Motor neuron (in vitro differentiated cells): ENCODE data around the gene MIER2. TPM values are rescaled to one million over a fixed set of nuclear protein-coding genes. Genes with fewer than 3 reads are reported as not detected.

ENCODE experiments used
- ATAC-seq, 8 experiments: fragments of 200-7000 bp; cut with Tn5 transposase; replicated peaks in 6 of 8; 2 replicates each; pipeline ENCODE4 v1.8.0; 2021; ENCODE audit warnings: mild to moderate bottlenecking in 8 of 8, moderate library complexity in 8 of 8
- H3K27ac ChIP-seq, 2 donors: fragments of 250-450 bp; sonication (Bioruptor Pico); 2 replicates each; pipeline ENCODE4 v1.9.0; 2021; ENCODE audit warnings: antibody characterized with exemption in 2 of 2, mild to moderate bottlenecking in 2 of 2, moderate library complexity in 1 of 2
- H3K4me1 ChIP-seq, 2 donors: fragments of 250-450 bp; sonication (Bioruptor Pico); replicated peaks in 1 of 2; 2 replicates each; pipeline ENCODE4 v1.6.1; 2021; ENCODE audit warnings: antibody characterized with exemption in 2 of 2, mild to moderate bottlenecking in 2 of 2, moderate library complexity in 1 of 2
- H3K4me3 ChIP-seq, 5 donors: fragments of 250-450 bp; sonication (Bioruptor Pico); 2 replicates each; pipeline ENCODE4 v1.9.0; 2021; ENCODE audit warnings: antibody characterized with exemption in 5 of 5, mild to moderate bottlenecking in 5 of 5, moderate library complexity in 4 of 5
- WGBS, 10 experiments: fragments of 450-650 bp; shearing (Covaris generic); methylation state at CpG; one replicate each; pipeline ENCODE4 v1.0.0; 2022; 5-methylcytosine and 5-hydroxymethylcytosine counted together
- in situ Hi-C, 9 experiments: fragments of 400-800 bp; cut with MboI; loops; one replicate each; pipeline ENCODE4 v1.15.0; 2021; ENCODE audit warnings: low sequenced_read_pairs in 9 of 9, low pct_unique_long_range_greater_than_20kb in 2 of 9; ENCODE audit not compliant: unreplicated experiment in 9 of 9
- total RNA-seq, 8 experiments: library from RNA; unstranded; fragments of 300-600 nt; gene quantifications; 2 replicates each; pipeline versions ENCODE4 v1.2.3 to v1.2.4, GENCODE V29; 2022

MIER2 gene
- total RNA-seq, 8 experiments from 2014 or later: 6.1 to 25.0 (median 15.8) TPM

DNA sequence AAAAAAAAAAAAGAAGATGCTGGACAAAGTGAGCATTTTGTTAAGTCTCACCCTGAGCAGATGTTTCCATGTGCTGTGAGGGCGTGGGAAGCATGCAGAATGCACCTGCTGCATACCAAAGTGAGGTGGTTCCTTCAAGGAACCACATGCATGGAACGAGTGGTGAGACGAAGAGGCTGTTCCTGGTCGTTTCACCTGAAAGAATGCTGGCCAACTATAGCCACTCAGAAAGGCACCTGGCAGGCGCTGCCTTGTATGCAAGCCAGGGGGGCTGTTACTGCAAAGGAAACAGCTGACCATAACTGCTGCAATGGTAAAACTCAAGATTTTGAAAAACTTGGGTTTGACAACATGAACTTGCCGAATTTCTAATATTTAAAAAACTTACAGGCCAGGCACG is 14.7 kb downstream of the MIER2 start:
- no peaks in the 10 kb centered on the region for H3K4me1 ChIP-seq
- ATAC-seq: no peak
- H3K4me3 ChIP-seq: no peak overlapping the region
- 94 to 100% (median 96%) methylated on average over 1 to 7 of the region's 7 CpGs; no CpG with 5 or more reads in 3 of the 10 experiments for WGBS, 10 experiments
- in situ Hi-C loops: no loop called here
- H3K27ac ChIP-seq: no peak overlapping the region

DNA sequence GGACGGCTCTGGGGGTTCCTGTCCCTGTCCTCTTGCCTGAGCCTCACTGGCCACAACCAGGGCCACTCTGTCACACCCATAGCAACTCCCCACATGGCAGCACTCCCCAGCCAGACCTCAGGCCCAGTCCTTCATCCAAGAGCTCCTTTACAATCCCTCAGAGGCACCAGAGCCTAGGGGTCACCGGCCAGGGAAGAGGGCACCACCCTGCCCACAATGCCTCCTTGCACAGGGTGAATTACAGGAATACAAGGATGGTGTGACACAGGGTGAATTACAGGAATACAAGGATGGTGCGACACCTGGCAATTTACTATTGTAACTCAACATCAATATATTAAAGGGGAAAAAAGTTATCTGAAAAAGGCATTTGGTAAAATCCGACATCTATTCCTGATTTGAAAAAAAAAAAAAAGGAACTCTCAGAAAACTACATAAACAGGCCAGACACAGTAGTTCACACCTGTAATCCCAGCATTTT is 16.5 kb downstream of the MIER2 start:
- H3K27ac ChIP-seq: no peak overlapping the region
- in situ Hi-C loops: no loop called here
- H3K4me3 ChIP-seq: no peak overlapping the region
- 89 to 100% (median 100%) methylated on average over 1 to 4 of the region's 4 CpGs for WGBS, 10 experiments
- ATAC-seq: no peak
- no peaks in the 10 kb centered on the region for H3K4me1 ChIP-seq

GRCh38 chr19:327291-328024 is 17.1 kb downstream of the MIER2 start:
- ATAC-seq: no peak
- no peak overlapping the region for H3K4me3 ChIP-seq
- H3K4me1 ChIP-seq: no peaks in the 10 kb centered on the region
- in situ Hi-C loops: no loop called here
- no peak overlapping the region for H3K27ac ChIP-seq
- 88 to 100% (median 100%) methylated on average over 1 to 9 of the region's 17 CpGs; no CpG with 5 or more reads in 1 of the 10 experiments for WGBS, 10 experiments

DNA sequence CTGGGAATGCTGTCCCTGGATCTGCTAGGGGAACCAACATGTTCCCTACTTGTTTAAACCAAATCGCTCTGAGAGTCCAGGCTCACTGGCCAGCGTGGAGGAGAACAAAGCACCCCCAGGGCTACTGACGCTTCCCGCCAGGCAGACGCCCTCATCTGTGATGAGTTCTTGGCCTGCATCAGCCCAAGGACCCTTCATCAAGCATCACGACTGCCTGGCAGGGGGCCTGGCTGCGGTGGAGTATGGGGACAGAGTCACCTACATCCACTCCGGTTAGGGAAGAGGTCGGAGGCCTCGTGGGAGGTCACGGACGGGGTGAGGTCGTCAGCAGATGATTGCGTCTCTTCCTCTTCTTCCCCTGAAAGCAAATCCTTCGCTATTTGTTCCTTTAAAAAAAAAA is 17.7 kb downstream of the MIER2 start:
- H3K27ac ChIP-seq: no peak overlapping the region
- no peak for ATAC-seq
- H3K4me3 ChIP-seq: no peak overlapping the region
- 87 to 100% (median 100%) methylated on average over 1 to 8 of the region's 15 CpGs; no CpG with 5 or more reads in 3 of the 10 experiments for WGBS, 10 experiments
- in situ Hi-C loops: no loop called here
- H3K4me1 ChIP-seq: no peaks in the 10 kb centered on the region

DNA sequence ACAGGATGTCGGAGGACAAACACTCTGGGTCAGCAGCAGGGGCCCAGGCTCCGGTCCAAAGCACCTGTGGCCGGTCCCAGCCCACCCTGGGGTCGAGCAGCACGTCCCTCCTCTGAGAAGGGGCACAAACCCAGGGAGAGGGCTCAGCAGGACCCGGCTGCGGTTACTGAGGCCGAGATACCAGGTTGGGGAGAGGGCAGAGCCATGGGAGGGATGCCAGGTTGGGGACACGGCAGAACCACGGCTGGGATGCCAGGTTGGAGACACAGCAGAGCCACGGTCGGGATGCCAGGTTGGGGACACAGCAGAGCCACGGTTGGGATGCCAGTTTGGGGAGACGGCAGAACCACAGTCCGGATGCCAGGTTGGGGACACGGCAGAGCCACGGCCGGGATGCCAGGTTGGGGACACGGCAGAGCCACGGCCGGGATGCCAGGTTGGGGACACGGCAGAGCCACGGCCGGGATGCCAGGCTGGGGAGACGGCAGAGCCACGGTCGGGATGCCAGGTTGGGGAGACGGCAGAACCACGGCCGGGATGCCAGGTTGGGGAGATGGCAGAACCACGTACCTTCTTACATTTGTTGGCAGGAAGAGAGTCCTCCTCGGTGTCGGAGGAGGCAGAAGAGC is 18.5 kb downstream of the MIER2 start:
- 85 to 100% (median 100%) methylated on average over 1 to 13 of the region's 33 CpGs; no CpG with 5 or more reads in 5 of the 10 experiments for WGBS, 10 experiments
- Histone ChIP-seq H3K27ac (no peak overlapping the region), H3K4me1 (no peaks in the 10 kb centered on the region), H3K4me3 (no peak overlapping the region)
- ATAC-seq: no peak
- in situ Hi-C loops: no loop called here

- ATAC-seq: no peak
- Histone ChIP-seq H3K4me3 (no peak overlapping the region), H3K27ac (no peak overlapping the region), H3K4me1 (no peaks in the 10 kb centered on the region)
- in situ Hi-C loops: no loop called here
- 86 to 100% (median 95%) methylated on average over 1 to 3 of the region's 24 CpGs; no CpG with 5 or more reads in 6 of the 10 experiments for WGBS, 10 experiments
Measured at GRCh38 chr19:325173-325936, 19.2 kb downstream of the MIER2 start.

GRCh38 chr19:324716-325115 is 19.9 kb downstream of the MIER2 start:
- WGBS, 10 experiments: 90 to 100% methylated on average over 1 to 2 of the region's 8 CpGs; no CpG with 5 or more reads in 8 of the 10 experiments
- ATAC-seq: no peak
- H3K4me1 ChIP-seq: no peaks in the 10 kb centered on the region
- no peak overlapping the region for H3K27ac ChIP-seq
- no peak overlapping the region for H3K4me3 ChIP-seq
- in situ Hi-C loops: no loop called here

- WGBS, 10 experiments: 80 to 100% (median 100%) methylated on average over 1 to 10 of the region's 13 CpGs; no CpG with 5 or more reads in 3 of the 10 experiments
- no peak overlapping the region for H3K4me3 ChIP-seq
- no peak for ATAC-seq
- no peak overlapping the region for H3K27ac ChIP-seq
- in situ Hi-C loops: no loop called here
- no peaks in the 10 kb centered on the region for H3K4me1 ChIP-seq
Measured at GRCh38 chr19:322616-323015, 22.0 kb downstream of the MIER2 start.

GRCh38 chr19:318509-318774 is 26.2 kb downstream of the MIER2 start:
- ATAC-seq: no peak
- no peaks in the 10 kb centered on the region for H3K4me1 ChIP-seq
- 72 to 98% (median 88%) methylated on average over 1 to 5 of the region's 5 CpGs for WGBS, 10 experiments
- in situ Hi-C loops: no loop called here
- no peak overlapping the region for H3K27ac ChIP-seq
- H3K4me3 ChIP-seq: no peak overlapping the region

DNA sequence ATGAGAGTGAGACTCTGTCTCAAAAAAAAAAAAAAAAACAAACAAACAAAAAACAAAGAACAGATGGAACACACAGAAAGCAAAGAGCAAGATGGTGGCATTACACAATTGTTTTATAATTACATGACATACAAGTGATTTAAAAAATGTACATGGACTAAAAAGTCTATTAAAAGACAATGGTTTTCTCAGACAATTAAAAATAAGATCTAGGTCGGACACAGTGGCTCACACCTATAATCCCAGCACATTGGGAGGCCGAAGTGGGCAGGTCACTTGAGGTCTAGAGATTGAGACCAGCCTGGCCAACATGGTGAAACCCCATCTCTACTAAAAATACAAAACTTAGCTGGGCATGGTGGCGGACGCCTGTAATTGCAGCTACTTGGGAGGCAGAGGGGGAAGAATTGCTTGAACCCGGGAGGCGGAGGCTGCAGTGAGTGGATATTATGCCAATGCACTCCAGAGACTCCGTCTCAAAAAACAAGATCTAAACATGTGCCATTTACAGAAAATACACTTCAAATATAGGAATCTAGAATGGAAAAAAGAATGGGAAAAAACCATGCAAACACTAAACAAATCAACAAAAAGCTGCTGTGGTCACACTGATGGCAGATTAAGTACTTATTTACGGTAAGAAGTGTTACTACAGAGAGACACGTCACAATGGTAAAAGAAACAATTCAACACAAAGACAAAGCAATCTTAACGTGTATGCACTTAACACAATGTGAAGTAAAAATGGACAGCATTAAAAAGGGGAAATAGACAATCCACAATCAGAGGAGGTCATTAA is 26.7 kb downstream of the MIER2 start:
- Histone ChIP-seq H3K27ac (no peak overlapping the region), H3K4me1 (no peaks in the 10 kb centered on the region), H3K4me3 (no peak overlapping the region)
- no peak for ATAC-seq
- 86 to 96% (median 95%) methylated on average over 1 to 8 of the region's 10 CpGs for WGBS, 10 experiments
- in situ Hi-C loops: no loop called here

GRCh38 chr19:315811-316210 is 28.8 kb downstream of the MIER2 start:
- WGBS, 10 experiments: 86 to 100% (median 97%) methylated on average over 3 to 8 of the region's 8 CpGs; no CpG with 5 or more reads in 1 of the 10 experiments
- Histone ChIP-seq H3K4me1 (no peaks in the 10 kb centered on the region), H3K4me3 (no peak overlapping the region), H3K27ac (no peak overlapping the region)
- in situ Hi-C loops: no loop called here
- ATAC-seq: no peak

DNA sequence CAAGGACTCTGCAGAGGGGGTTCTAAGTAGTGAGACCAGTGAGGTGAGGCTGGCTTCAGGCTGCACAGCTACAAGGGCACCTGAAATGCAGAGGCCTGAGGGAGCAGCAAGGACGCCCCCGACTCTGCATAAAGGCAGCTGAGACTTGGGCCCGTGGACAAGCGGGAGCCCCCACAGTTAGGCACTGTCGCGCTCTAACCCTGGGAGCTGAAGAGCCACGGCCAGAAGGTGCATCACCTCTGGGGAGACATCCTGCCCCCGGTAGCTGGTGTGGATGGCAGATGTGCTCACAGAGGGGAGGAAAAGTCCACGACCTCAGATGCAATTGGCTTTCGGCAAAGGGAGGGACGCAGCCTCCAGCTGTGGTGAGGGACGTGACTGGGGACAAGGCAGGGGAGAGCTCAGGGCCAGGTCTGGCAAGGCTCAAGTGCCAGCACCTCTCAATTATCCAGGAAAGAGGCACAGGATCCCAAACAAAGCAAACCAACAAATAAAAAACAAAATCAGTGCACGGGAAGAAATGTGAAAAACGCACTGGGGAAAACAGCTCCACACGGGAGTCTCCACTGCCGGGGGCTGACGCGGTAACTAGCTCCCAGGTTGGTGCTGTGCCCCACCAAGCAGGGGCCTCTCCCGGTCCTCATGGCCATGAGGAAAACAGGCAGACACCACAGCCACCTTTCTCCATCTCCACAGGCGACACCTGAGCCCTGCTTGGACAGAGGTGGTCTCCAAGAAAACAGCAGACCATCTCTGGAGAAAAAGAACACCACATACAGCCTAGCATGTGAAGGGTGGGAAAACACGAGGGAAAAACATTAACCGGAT is 30.4 kb downstream of the MIER2 start:
- WGBS, 10 experiments: 79 to 100% (median 92%) methylated on average over 1 to 13 of the region's 22 CpGs; no CpG with 5 or more reads in 1 of the 10 experiments
- in situ Hi-C loops: no loop called here
- Histone ChIP-seq H3K4me1 (peaks cover 0 to 3% of the 10 kb centered on the region in 2 donors), H3K4me3 (no peak overlapping the region), H3K27ac (no peak overlapping the region)
- no peak for ATAC-seq
